SU-DHL-6 (cell line): ENCODE measurements around the gene TMPRSS9.
"Not testable (repeated sequence)": the region's sequence is repeated elsewhere in the genome, so short reads cannot be mapped to it uniquely, and the experiment has no call there.

ENCODE experiments used
- H2AFZ ChIP-seq: fragments of 200-600 bp; sonication (generic); 2 replicates; pipeline ENCODE4 v1.6.1; 2014; ENCODE audit warnings: low read depth, mild to moderate bottlenecking, moderate library complexity, mixed read lengths, antibody characterized with exemption, low read length; ENCODE audit not compliant: severe bottlenecking
- H3F3A ChIP-seq: fragments of 200-600 bp; shearing (Covaris generic); 2 replicates; pipeline ENCODE4 v1.6.0; 2016; ENCODE audit warnings: antibody characterized with exemption, mild to moderate bottlenecking; ENCODE audit not compliant: insufficient read depth
- H3K27ac ChIP-seq: fragments of 200-600 bp; sonication (generic); 2 replicates; pipeline ENCODE4 v1.5.1; 2016; ENCODE audit warnings: low read depth, mild to moderate bottlenecking, low read length, moderate library complexity, mixed read lengths
- H3K27me3 ChIP-seq: fragments of 200-600 bp; sonication (generic), shearing (Covaris generic); 2 replicates; pipeline ENCODE4 v1.6.0; 2014; ENCODE audit warnings: mild to moderate bottlenecking, low read length
- H3K36me3 ChIP-seq: fragments of 200-600 bp; sonication (generic); 2 replicates; pipeline ENCODE4 v1.6.1; 2014; ENCODE audit warnings: mild to moderate bottlenecking, low read length, mixed read lengths
- H3K4me2 ChIP-seq: fragments of 300-600, 200-600 bp; shearing (Covaris generic), sonication (generic); 2 replicates; pipeline ENCODE4 v1.6.0; 2014; ENCODE audit warnings: low read length, low read depth, mild to moderate bottlenecking; ENCODE audit not compliant: poor library complexity, severe bottlenecking
- H3K4me3 ChIP-seq: fragments of 200-600 bp; sonication (generic); 2 replicates; pipeline ENCODE4 v1.5.1; 2014; ENCODE audit warnings: antibody characterized with exemption, low read length, mild to moderate bottlenecking, mixed read lengths; ENCODE audit not compliant: insufficient read depth, poor library complexity, severe bottlenecking
- H3K79me2 ChIP-seq: fragments of 200-600 bp; sonication (generic); 2 replicates; pipeline ENCODE4 v1.6.1; 2014; ENCODE audit warnings: mild to moderate bottlenecking, low read length, moderate library complexity; ENCODE audit not compliant: insufficient read depth
- H3K9ac ChIP-seq: fragments of 200-600 bp; sonication (generic); 2 replicates; pipeline ENCODE4 v1.7.0; 2014; ENCODE audit warnings: mild to moderate bottlenecking, low read length
- H3K9me2 ChIP-seq: fragments of 200-600 bp; sonication (generic); replicated peaks from 2 replicates; pipeline ENCODE4 v1.6.1; 2014; ENCODE audit warnings: low read length; ENCODE audit not compliant: insufficient read depth
- H3K9me3 ChIP-seq: fragments of 200-600 bp; sonication (generic); 2 replicates; pipeline ENCODE4 v1.6.1; 2014; ENCODE audit warnings: low read length, mixed read lengths; ENCODE audit not compliant: insufficient read depth
- H4K20me1 ChIP-seq: fragments of 200-600 bp; sonication (generic); 2 replicates; pipeline ENCODE4 v1.6.1; 2014; ENCODE audit warnings: low read depth, mild to moderate bottlenecking, antibody characterized with exemption, low read length, moderate library complexity, mixed read lengths
- CTCF ChIP-seq: fragments of 200-600 bp; sonication (generic); IDR thresholded peaks from one replicate; pipeline ENCODE4 v1.5.1; 2017; ENCODE audit warnings: antibody characterized with exemption, mild to moderate bottlenecking, low read length, moderate library complexity; ENCODE audit not compliant: insufficient read depth, poor library complexity, severe bottlenecking
- EZH2phosphoT487 ChIP-seq: fragments of 200-600 bp; sonication (generic), shearing (Covaris generic); conservative IDR thresholded peaks from 2 replicates; pipeline ENCODE4 v1.6.1; 2018; ENCODE audit warnings: mild to moderate bottlenecking, antibody characterized with exemption, low read length, moderate library complexity, mixed read lengths

TMPRSS9 gene

GRCh38 chr19:2344381-2344870 lies 15.6 kb upstream of the TMPRSS9 start:
- Histone ChIP-seq H3K27me3 (no peaks in the 10 kb centered on the region), H3K79me2 (no peaks in the 10 kb centered on the region), H3K9ac (no peak overlapping the region), H3F3A (no peaks in the 10 kb centered on the region), H2AFZ (no peak overlapping the region), H3K4me2 (no peak overlapping the region), H3K4me3 (no peak overlapping the region), H4K20me1 (no peaks in the 10 kb centered on the region), H3K27ac (no peak overlapping the region), H3K9me3 (no peaks in the 10 kb centered on the region), H3K9me2 (no peaks in the 10 kb centered on the region), H3K36me3 (no peaks in the 10 kb centered on the region)
- no peak for TF ChIP-seq CTCF
- no peak for TF ChIP-seq EZH2phosphoT487

- Histone ChIP-seq H4K20me1 (no peaks in the 10 kb centered on the region), H3K36me3 (no peaks in the 10 kb centered on the region)
These were observed 15.0 kb upstream of the TMPRSS9 start for GRCh38 chr19:2345076-2345475.

GRCh38 chr19:2345794-2346663 lies 14.0 kb upstream of the TMPRSS9 start:
- Histone ChIP-seq H4K20me1 (no peaks in the 10 kb centered on the region), H3K27me3 (no peaks in the 10 kb centered on the region), H3K4me3 (no peak overlapping the region), H3K36me3 (no peaks in the 10 kb centered on the region), H3K79me2 (no peaks in the 10 kb centered on the region), H3K9me3 (no peaks in the 10 kb centered on the region), H2AFZ (no peak overlapping the region), H3K9me2 (no peaks in the 10 kb centered on the region), H3K4me2 (no peak overlapping the region), H3F3A (no peaks in the 10 kb centered on the region), H3K27ac (no peak overlapping the region), H3K9ac (no peak overlapping the region)
- TF ChIP-seq CTCF (no peak), EZH2phosphoT487 (no peak)

More at GRCh38 chr19:2345076-2345475, 15.0 kb upstream of the TMPRSS9 start:
- no peak overlapping the region for H3K27ac ChIP-seq
- TF ChIP-seq EZH2phosphoT487: no peak
- no peaks in the 10 kb centered on the region for H3K27me3 ChIP-seq
- H3K9me2 ChIP-seq: no peaks in the 10 kb centered on the region
- no peak overlapping the region for H2AFZ ChIP-seq
- H3K9me3 ChIP-seq: no peaks in the 10 kb centered on the region
- H3K4me2 ChIP-seq: no peak overlapping the region
- no peak overlapping the region for H3K4me3 ChIP-seq
- H3F3A ChIP-seq: no peaks in the 10 kb centered on the region
- no peak overlapping the region for H3K9ac ChIP-seq
- no peaks in the 10 kb centered on the region for H3K79me2 ChIP-seq

- not testable (repeated sequence) for H3K9ac ChIP-seq, H3K4me3 ChIP-seq, H4K20me1 ChIP-seq, H3K4me2 ChIP-seq, H3K79me2 ChIP-seq, H3F3A ChIP-seq, H3K27me3 ChIP-seq, H3K27ac ChIP-seq, H3K9me3 ChIP-seq, H2AFZ ChIP-seq, H3K9me2 ChIP-seq, H3K36me3 ChIP-seq
These were observed 10.2 kb upstream of the TMPRSS9 start for GRCh38 chr19:2349818-2350217.
